Measurements from ENCODE around the gene TLR3.

- TF ChIP-seq HDAC2 (IDR thresholded peaks at IDR 0.05; ENCODE audit: borderline replicate concordance in 1 of 2, low read depth in 2 of 2, low read length in 2 of 2) (0 out of 4 replicates have a peak, but pooled peaks of 1 of the 2 experiments have one; percentile 11), SP1 (IDR thresholded peaks at IDR 0.05; ENCODE audit: low read depth, low read length) (no peak)
Observed at GRCh38 chr4:186104114-186104889, 35.3 kb downstream of the TLR3 start, which contains the start of gene FAM149A.
